PC-9 (cell line): ENCODE results near the gene RPL14. TPM values are rescaled to one million over a fixed set of nuclear protein-coding genes. Genes with fewer than 3 reads are reported as not detected.

Experiments
- BruUV-seq: library from RNA; stranded (reverse); fragments of 400-500 nt; replicated peaks from 2 replicates; lab custom pipeline; 2021; lab: Mats Ljungman, UMichigan
- CTCF ChIA-PET: fragments of 300-600 bp; sonication (Branson Sonifier 250); formaldehyde crosslinking; loops from one replicate; lab custom pipeline; 2022; ENCODE audit warnings: antibody characterized with exemption; lab: Charles Lee
- POLR2A ChIA-PET: fragments of 300-600 bp; sonication (Branson Sonifier 250); formaldehyde crosslinking; loops from one replicate; lab custom pipeline; 2022; ENCODE audit warnings: antibody characterized with exemption; ENCODE audit not compliant: unreplicated experiment; lab: Charles Lee
- DNase-seq, 2 experiments: peaks; one replicate each; pipeline versions ENCODE4 v3.0.0 to v3.0.0-alpha.2; 2015 to 2022; ENCODE audit warnings: mixed read lengths in 1 of 2
- H2AFZ ChIP-seq: fragments of 200-600 bp; sonication (generic); 2 replicates; pipeline ENCODE4 v1.8.1; 2017; ENCODE audit warnings: antibody characterized with exemption
- H3F3A ChIP-seq: fragments of 200-600 bp; sonication (generic); 2 replicates; pipeline ENCODE4 v1.8.1; 2017; ENCODE audit warnings: antibody characterized with exemption, mild to moderate bottlenecking, low read depth; ENCODE audit not compliant: insufficient read depth
- H3K27ac ChIP-seq: fragments of 200-600 bp; sonication (generic); 2 replicates; pipeline ENCODE4 v1.6.1; 2016; ENCODE audit warnings: mixed run types
- H3K27me3 ChIP-seq: fragments of 200-600 bp; sonication (generic); 2 replicates; pipeline ENCODE4 v1.6.1; 2016; ENCODE audit warnings: low read depth, mixed run types; ENCODE audit not compliant: insufficient read depth
- H3K36me3 ChIP-seq: fragments of 200-600 bp; sonication (generic); 2 replicates; pipeline ENCODE4 v1.6.1; 2016; ENCODE audit warnings: low read depth, mixed run types
- H3K4me1 ChIP-seq: fragments of 200-600 bp; sonication (generic); replicated peaks from 2 replicates; pipeline ENCODE4 v1.6.1; 2016; ENCODE audit warnings: mixed run types; ENCODE audit not compliant: insufficient read depth
- H3K4me2 ChIP-seq: fragments of 200-600 bp; sonication (generic); 2 replicates; pipeline ENCODE4 v1.6.1; 2017; ENCODE audit warnings: mixed run types
- H3K4me3 ChIP-seq: fragments of 200-600 bp; sonication (generic); 2 replicates; pipeline ENCODE4 v1.6.1; 2016; ENCODE audit warnings: mixed run types
- H3K79me2 ChIP-seq: fragments of 200-600 bp; sonication (generic); 2 replicates; pipeline ENCODE4 v1.6.1; 2017; ENCODE audit warnings: low read depth, mixed run types
- H3K9me2 ChIP-seq: fragments of 200-600 bp; sonication (generic); 2 replicates; pipeline ENCODE4 v1.8.1; 2017; ENCODE audit warnings: mild to moderate bottlenecking; ENCODE audit not compliant: insufficient read depth
- H3K9me3 ChIP-seq: fragments of 200-600 bp; sonication (generic); 2 replicates; pipeline ENCODE4 v1.8.1; 2016; ENCODE audit warnings: low read depth; ENCODE audit not compliant: insufficient read depth
- H4K20me1 ChIP-seq: fragments of 200-600 bp; sonication (generic); 2 replicates; pipeline ENCODE4 v1.8.1; 2017; ENCODE audit not compliant: insufficient read depth
- CTCF ChIP-seq: fragments of 200-600 bp; sonication (generic); conservative IDR thresholded peaks from 2 replicates; pipeline ENCODE4 v1.6.1; 2017; ENCODE audit warnings: mixed run types, antibody characterized with exemption, mild to moderate bottlenecking, moderate library complexity
- EZH2 ChIP-seq: fragments of 200-600 bp; sonication (generic); IDR thresholded peaks from 2 replicates; pipeline ENCODE4 v1.8.0; 2017; ENCODE audit warnings: antibody characterized with exemption, low read depth
- intact Hi-C: fragments of 100-400 bp; cut with micrococcal nuclease; formaldehyde crosslinking; loops from one replicate; pipeline ENCODE4 v1.10.0; 2022; ENCODE audit not compliant: unreplicated experiment
- total RNA-seq: library from RNA; stranded (reverse); gene quantifications from 2 replicates; pipeline ENCODE4 v1.2.3, GENCODE V29; 2021

The RPL14 gene
- total RNA-seq, 1 experiment from 2014 or later: 2,201 TPM

GRCh38 chr3:40476478-40477470 lies 19.6 kb downstream of the RPL14 start, which contains the start of gene ZNF619:
Gene ZNF619, plus strand, starts transcription at chr3:40477122. Its CDS starts 858 bp downstream, at chr3:40477980.
- BruUV-seq: TSS peak; percentile 87
- no peaks in the 10 kb centered on the region for H3K9me3 ChIP-seq
- intact Hi-C loops: loop anchor here (1.0 kb wide), 2 partner anchors 29 to 48 kb away; partner anchors contain the start of gene ZNF621

GRCh38 chr3:40477666-40478065 lies 20.5 kb downstream of the RPL14 start:
- TF ChIP-seq EZH2 (no peak), CTCF (no peak)
- H3K9me2 ChIP-seq: no peaks in the 10 kb centered on the region
- H3K36me3 ChIP-seq: no peaks in the 10 kb centered on the region
- no peaks in the 10 kb centered on the region for H3K27me3 ChIP-seq
- peaks cover 12% of the 10 kb centered on the region for H3K4me1 ChIP-seq
- intact Hi-C loops: loop anchor here (1.0 kb wide), 2 partner anchors 28 to 47 kb away; partner anchors contain the start of gene ZNF621
- ChIA-PET POLR2A (no interaction called here), CTCF (no interaction called here)
- no TSS peak for BruUV-seq
- H3F3A ChIP-seq: no peaks in the 10 kb centered on the region
- H4K20me1 ChIP-seq: no peaks in the 10 kb centered on the region
- H2AFZ ChIP-seq: peak overlapping the region; percentile 87
- no peak for DNase-seq
- no peaks in the 10 kb centered on the region for H3K9me3 ChIP-seq
- H3K27ac ChIP-seq: no peak overlapping the region
- no peaks in the 10 kb centered on the region; the same call in 1 of the 2 replicates for H3K79me2 ChIP-seq
- peak overlapping the region; percentile 67 for H3K4me3 ChIP-seq
- peak overlapping the region; percentile 93 for H3K4me2 ChIP-seq

More at GRCh38 chr3:40476478-40477470, 19.6 kb downstream of the RPL14 start, which contains the start of gene ZNF619:
- no peaks in the 10 kb centered on the region for H3K9me2 ChIP-seq
- peaks cover 12% of the 10 kb centered on the region for H3K4me1 ChIP-seq
- H3F3A ChIP-seq: no peaks in the 10 kb centered on the region
- H3K36me3 ChIP-seq: no peaks in the 10 kb centered on the region
- H4K20me1 ChIP-seq: no peaks in the 10 kb centered on the region
- H3K27me3 ChIP-seq: no peaks in the 10 kb centered on the region
- DNase-seq: peak; percentile 51 to 66
- H2AFZ ChIP-seq: peak within 1 kb of the TSS; percentile 87
- CTCF ChIA-PET: no interaction called here
- H3K4me2 ChIP-seq: peak within 1 kb of the TSS; percentile 93
- TF ChIP-seq CTCF (no peak), EZH2 (no peak)
- POLR2A ChIA-PET: no interaction called here
- no peak within 1 kb of the TSS for H3K27ac ChIP-seq
- peak within 1 kb of the TSS; percentile 67 for H3K4me3 ChIP-seq
- no peaks in the 10 kb centered on the region; the same call in 1 of the 2 replicates for H3K79me2 ChIP-seq

DNA sequence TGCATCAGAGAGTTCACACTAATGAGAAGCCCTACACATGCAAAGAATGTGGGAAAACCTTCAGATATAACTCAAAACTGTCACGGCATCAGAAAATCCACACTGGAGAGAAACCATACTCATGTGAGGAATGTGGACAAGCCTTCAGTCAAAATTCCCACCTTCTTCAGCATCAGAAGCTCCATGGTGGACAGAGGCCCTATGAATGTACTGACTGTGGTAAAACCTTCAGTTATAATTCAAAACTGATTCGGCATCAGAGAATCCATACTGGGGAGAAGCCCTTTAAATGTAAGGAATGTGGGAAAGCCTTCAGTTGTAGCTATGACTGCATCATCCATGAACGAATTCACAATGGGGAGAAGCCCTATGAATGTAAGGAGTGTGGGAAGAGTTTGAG lies 30.0 kb downstream of the RPL14 start:
- H3K79me2 ChIP-seq: no peaks in the 10 kb centered on the region
- H3K36me3 ChIP-seq: peaks cover 13% of the 10 kb centered on the region; the same call in 1 of the 2 replicates
- no peaks in the 10 kb centered on the region for H3K27me3 ChIP-seq
- H3K4me1 ChIP-seq: no peaks in the 10 kb centered on the region
- no peaks in the 10 kb centered on the region for H4K20me1 ChIP-seq
- TF ChIP-seq CTCF (no peak), EZH2 (no peak)
- ChIA-PET CTCF (no interaction called here), POLR2A (no interaction called here)
- BruUV-seq: no TSS peak
- intact Hi-C loops: no loop called here
- no peaks in the 10 kb centered on the region for H3K9me2 ChIP-seq
- H3F3A ChIP-seq: no peaks in the 10 kb centered on the region
- DNase-seq: no peak
- no peak overlapping the region for H3K4me3 ChIP-seq
- H3K4me2 ChIP-seq: no peak overlapping the region
- no peak overlapping the region for H3K27ac ChIP-seq
- no peak overlapping the region for H2AFZ ChIP-seq
- peaks cover 12% of the 10 kb centered on the region; the same call in 1 of the 2 replicates for H3K9me3 ChIP-seq
